Ishikawa (cell line): ENCODE measurements around the gene LCE2C.
A peak's percentile ranks its signal among the peaks of the same experiment; 100 is the strongest.

ENCODE experiments used
- CEBPB ChIP-seq: IDR thresholded peaks from 2 replicates; pipeline ENCODE4 v1.6.1; 2012
- CREB1 ChIP-seq: IDR thresholded peaks from 2 replicates; pipeline ENCODE4 v1.6.1; 2012; ENCODE audit warnings: low read depth
- EGR1 ChIP-seq: IDR thresholded peaks from 2 replicates; pipeline ENCODE4 v1.6.1; 2012
- EP300 ChIP-seq: IDR thresholded peaks from 2 replicates; pipeline ENCODE4 v1.6.1; 2012; ENCODE audit warnings: borderline replicate concordance
- FOXM1 ChIP-seq: IDR thresholded peaks from 2 replicates; pipeline ENCODE4 v1.6.1; 2012; ENCODE audit warnings: low read depth, borderline replicate concordance
- MAX ChIP-seq: IDR thresholded peaks from 2 replicates; pipeline ENCODE4 v1.6.1; 2012
- NFIC ChIP-seq: IDR thresholded peaks from 2 replicates; pipeline ENCODE4 v1.6.1; 2012
- RAD21 ChIP-seq: IDR thresholded peaks from 2 replicates; pipeline ENCODE4 v1.6.1; 2012; ENCODE audit warnings: low read depth
- REST ChIP-seq: IDR thresholded peaks from 2 replicates; pipeline ENCODE4 v1.6.1; 2012; ENCODE audit warnings: low read depth, mild to moderate bottlenecking
- TAF1 ChIP-seq: IDR thresholded peaks from 2 replicates; pipeline ENCODE4 v1.6.1; 2012; ENCODE audit warnings: low read depth, mild to moderate bottlenecking
- TCF12 ChIP-seq: IDR thresholded peaks from 2 replicates; pipeline ENCODE4 v1.6.1; 2012; ENCODE audit warnings: low read depth
- TEAD4 ChIP-seq: IDR thresholded peaks from 2 replicates; pipeline ENCODE4 v1.6.1; 2012
- USF1 ChIP-seq: IDR thresholded peaks from 2 replicates; pipeline ENCODE4 v1.6.1; 2012
- YY1 ChIP-seq: IDR thresholded peaks from 2 replicates; pipeline ENCODE4 v1.6.1; 2012; ENCODE audit warnings: low read depth
- ZBTB7A ChIP-seq: IDR thresholded peaks from 2 replicates; pipeline ENCODE4 v1.6.1; 2012; ENCODE audit warnings: low read depth

Gene LCE2C

GRCh38 chr1:152643945-152644344, 31.1 kb upstream of the LCE2C start:
- TF ChIP-seq REST (no peak), ZBTB7A (no peak), USF1 (no peak), CREB1 (no peak), NFIC (no peak), MAX (no peak), RAD21 (no peak), YY1 (no peak), CEBPB (no peak), TEAD4 (no peak), TCF12 (no peak), EP300 (no peak), TAF1 (no peak)

GRCh38 chr1:152645146-152645545, 29.9 kb upstream of the LCE2C start:
- TF ChIP-seq NFIC: no peak
- TF ChIP-seq RAD21: no peak
- no peak for TF ChIP-seq FOXM1
- TF ChIP-seq YY1: no peak
- no peak for TF ChIP-seq EGR1
- TF ChIP-seq REST: no peak
- TF ChIP-seq ZBTB7A: no peak
- TF ChIP-seq MAX: no peak
- TF ChIP-seq USF1: no peak
- TF ChIP-seq TEAD4: no peak
- no peak for TF ChIP-seq TCF12
- no peak for TF ChIP-seq CREB1
- no peak for TF ChIP-seq EP300
- TF ChIP-seq CEBPB: no peak
- no peak for TF ChIP-seq TAF1

- no peak for TF ChIP-seq ZBTB7A
- no peak for TF ChIP-seq USF1
- TF ChIP-seq FOXM1: no peak
- TF ChIP-seq EP300: no peak
- no peak for TF ChIP-seq YY1
- TF ChIP-seq TAF1: no peak
- no peak for TF ChIP-seq REST
- no peak for TF ChIP-seq TEAD4
- no peak for TF ChIP-seq NFIC
- TF ChIP-seq EGR1: no peak
- no peak for TF ChIP-seq CEBPB
- no peak for TF ChIP-seq MAX
- no peak for TF ChIP-seq TCF12
- no peak for TF ChIP-seq CREB1
- TF ChIP-seq RAD21: no peak
Measured at GRCh38 chr1:152646656-152647055, 28.4 kb upstream of the LCE2C start.

GRCh38 chr1:152654110-152654509, 21.0 kb upstream of the LCE2C start:
- no peak for TF ChIP-seq CEBPB
- peak; percentile 75 for TF ChIP-seq RAD21
- TF ChIP-seq TEAD4: no peak
- TF ChIP-seq FOXM1: no peak
- no peak for TF ChIP-seq TAF1
